ENCODE measurements around the gene LPAR3. TPM values are rescaled to one million over a fixed set of nuclear protein-coding genes. Genes with fewer than 3 reads are reported as not detected.
A peak's percentile ranks its signal among the peaks of the same experiment; 100 is the strongest.

LPAR3 gene
- total and polyA plus RNA-seq, 2 donors (not counting 1 experiment from before 2014, with no cell fraction given) = 1.8 to 7.6 TPM

GRCh38 chr1:84792421-84792820 lies 100.6 kb downstream of the LPAR3 start:
- Histone ChIP-seq H3K27me3 (ENCODE audit: control insufficient read depth, insufficient read depth, low read length) (no peaks in the 10 kb centered on the region), H3K9me3 (ENCODE audit: control insufficient read depth, insufficient read depth, low read depth, low read length) (no peaks in the 10 kb centered on the region), H3K27ac (ENCODE audit: insufficient read depth, low read length) (no peak overlapping the region), H4K20me1 (ENCODE audit: control insufficient read depth, extremely low read depth, insufficient read depth, low read length) (no peaks in the 10 kb centered on the region), H3K9ac (ENCODE audit: insufficient read depth, low read length) (no peak overlapping the region), H3K36me3 (ENCODE audit: control insufficient read depth, insufficient read depth, low read length) (no peaks in the 10 kb centered on the region), H3K4me3 (replicated peaks in 1 of 4; ENCODE audit: control extremely low read depth in 1 of 4, insufficient read depth in 1 of 4, low read depth in 3 of 4, low read length in 4 of 4) (no peak overlapping the region), H2AFZ (ENCODE audit: low read length) (no peak overlapping the region), H3K79me2 (ENCODE audit: control insufficient read depth, insufficient read depth, low read length) (no peaks in the 10 kb centered on the region), H3K4me1 (ENCODE audit: control insufficient read depth, extremely low read depth, insufficient read depth, low read length) (no peaks in the 10 kb centered on the region), H3K4me2 (ENCODE audit: extremely low read depth, insufficient read depth, low read length) (no peak overlapping the region)
- DNase-seq (ENCODE audit: low read depth in 2 of 2) = no peak
- TF ChIP-seq CTCF (conservative IDR thresholded peaks at IDR 0.05 in 1 of 2, IDR thresholded peaks at IDR 0.05 in 1 of 2; ENCODE audit: low read depth in 1 of 2, low read length in 2 of 2) = no peak
- TF ChIP-seq EZH2 (IDR thresholded peaks at IDR 0.05; ENCODE audit: low read length, missing control alignments) = no peak

- TF ChIP-seq EZH2 (IDR thresholded peaks at IDR 0.05; ENCODE audit: low read length, missing control alignments) = no peak
- H3K9me3 ChIP-seq (ENCODE audit: control insufficient read depth, insufficient read depth, low read depth, low read length) = no peaks in the 10 kb centered on the region
These were observed 104.0 kb downstream of the LPAR3 start for GRCh38 chr1:84789014-84789413.

GRCh38 chr1:84785271-84786036 lies 107.6 kb downstream of the LPAR3 start:
- H3K36me3 ChIP-seq (ENCODE audit: control insufficient read depth, insufficient read depth, low read length) = no peaks in the 10 kb centered on the region
- no peaks in the 10 kb centered on the region for H3K4me1 ChIP-seq (ENCODE audit: control insufficient read depth, extremely low read depth, insufficient read depth, low read length)
- no peak overlapping the region for H3K4me3 ChIP-seq (replicated peaks in 1 of 4; ENCODE audit: control extremely low read depth in 1 of 4, insufficient read depth in 1 of 4, low read depth in 3 of 4, low read length in 4 of 4)
- no peaks in the 10 kb centered on the region for H3K27me3 ChIP-seq (ENCODE audit: control insufficient read depth, insufficient read depth, low read length)
- no peaks in the 10 kb centered on the region for H3K79me2 ChIP-seq (ENCODE audit: control insufficient read depth, insufficient read depth, low read length)
- no peaks in the 10 kb centered on the region for H4K20me1 ChIP-seq (ENCODE audit: control insufficient read depth, extremely low read depth, insufficient read depth, low read length)
- H3K27ac ChIP-seq (ENCODE audit: insufficient read depth, low read length) = no peak overlapping the region
- no peak overlapping the region for H3K9ac ChIP-seq (ENCODE audit: insufficient read depth, low read length)
- peak; percentile 28 to 82 for DNase-seq (ENCODE audit: low read depth in 2 of 2)
- no peaks in the 10 kb centered on the region for H3K9me3 ChIP-seq (ENCODE audit: control insufficient read depth, insufficient read depth, low read depth, low read length)
- no peak overlapping the region for H3K4me2 ChIP-seq (ENCODE audit: extremely low read depth, insufficient read depth, low read length)
- TF ChIP-seq CTCF (conservative IDR thresholded peaks at IDR 0.05 in 1 of 2, IDR thresholded peaks at IDR 0.05 in 1 of 2; ENCODE audit: low read depth in 1 of 2, low read length in 2 of 2) (no peak), EZH2 (IDR thresholded peaks at IDR 0.05; ENCODE audit: low read length, missing control alignments) (no peak)
- H2AFZ ChIP-seq (ENCODE audit: low read length) = no peak overlapping the region

More at GRCh38 chr1:84789014-84789413, 104.0 kb downstream of the LPAR3 start:
- Histone ChIP-seq H3K9ac (ENCODE audit: insufficient read depth, low read length) (no peak overlapping the region), H3K79me2 (ENCODE audit: control insufficient read depth, insufficient read depth, low read length) (no peaks in the 10 kb centered on the region), H4K20me1 (ENCODE audit: control insufficient read depth, extremely low read depth, insufficient read depth, low read length) (no peaks in the 10 kb centered on the region), H3K36me3 (ENCODE audit: control insufficient read depth, insufficient read depth, low read length) (no peaks in the 10 kb centered on the region), H3K4me2 (ENCODE audit: extremely low read depth, insufficient read depth, low read length) (no peak overlapping the region), H3K4me3 (replicated peaks in 1 of 4; ENCODE audit: control extremely low read depth in 1 of 4, insufficient read depth in 1 of 4, low read depth in 3 of 4, low read length in 4 of 4) (no peak overlapping the region), H3K27me3 (ENCODE audit: control insufficient read depth, insufficient read depth, low read length) (no peaks in the 10 kb centered on the region), H2AFZ (ENCODE audit: low read length) (no peak overlapping the region), H3K4me1 (ENCODE audit: control insufficient read depth, extremely low read depth, insufficient read depth, low read length) (no peaks in the 10 kb centered on the region), H3K27ac (ENCODE audit: insufficient read depth, low read length) (no peak overlapping the region)
- DNase-seq (ENCODE audit: low read depth in 2 of 2) = no peak

All from fibroblast of lung (primary cell).